ENCODE data around the gene SMG6. TPM values are rescaled to one million over a fixed set of nuclear protein-coding genes. Genes with fewer than 3 reads are reported as not detected.
A peak's percentile ranks its signal among the peaks of the same experiment; 100 is the strongest.

The SMG6 gene
- total RNA-seq, 1 experiment from 2014 or later: 28.6 TPM

GRCh38 chr17:2095536-2095910 is 208.1 kb downstream of the SMG6 start:
- no peak overlapping the region for H3K27ac ChIP-seq (ENCODE audit: insufficient read length, low read depth, low read length)

More at GRCh38 chr17:2095536-2095910, 208.1 kb downstream of the SMG6 start:
- Histone ChIP-seq H3K4me1 (ENCODE audit: insufficient read depth, low read length) (peaks cover 6% of the 10 kb centered on the region; the same call in 1 of the 2 replicates), H2AK5ac (ENCODE audit: insufficient read length, low read length) (no peak overlapping the region), H3T11ph (ENCODE audit: low read length) (no peak overlapping the region), H3K18ac (ENCODE audit: insufficient read length, low read depth, low read length) (no peak overlapping the region), H4K5ac (ENCODE audit: insufficient read length, low read depth, low read length) (no peak overlapping the region), H3K23ac (ENCODE audit: insufficient read length, low read depth, low read length) (no peak overlapping the region), H3K79me2 (ENCODE audit: insufficient read depth, low read length) (no peaks in the 10 kb centered on the region), H2BK120ac (ENCODE audit: low read depth, low read length, poor library complexity, severe bottlenecking) (no peak overlapping the region), H4K8ac (replicated peaks; ENCODE audit: insufficient read length, low read depth, low read length) (no peak overlapping the region), H2BK5ac (ENCODE audit: insufficient read length, low read length) (no peak overlapping the region), H2BK15ac (ENCODE audit: low read depth, low read length) (no peak overlapping the region), H3K9me3 (ENCODE audit: control insufficient read depth, low read depth, low read length) (no peaks in the 10 kb centered on the region), H3K56ac (ENCODE audit: insufficient read length, low read depth, low read length) (no peak overlapping the region), H3K4me2 (ENCODE audit: insufficient read depth, insufficient read length, low read length) (no peak overlapping the region), H3K9ac (ENCODE audit: extremely low read depth, insufficient read length, low read length) (no peak overlapping the region), H3K79me1 (ENCODE audit: insufficient read depth, low read depth, low read length, poor library complexity, severe bottlenecking) (no peaks in the 10 kb centered on the region), H2BK20ac (ENCODE audit: low read depth, low read length, poor library complexity, severe bottlenecking) (no peak overlapping the region), H3K27me3 (ENCODE audit: insufficient read depth, low read length) (no peaks in the 10 kb centered on the region), H3K4ac (ENCODE audit: low read depth, low read length) (no peak overlapping the region), H4K91ac (ENCODE audit: insufficient read length, low read depth, low read length) (no peak overlapping the region), H3K14ac (ENCODE audit: insufficient read depth, low read length) (no peak overlapping the region), H2AFZ (ENCODE audit: low read length) (no peak overlapping the region), H2BK12ac (ENCODE audit: insufficient read length, low read depth, low read length) (no peak overlapping the region), H3K23me2 (ENCODE audit: insufficient read length, low read depth, low read length, poor library complexity, severe bottlenecking) (no peaks in the 10 kb centered on the region), H4K20me1 (ENCODE audit: control insufficient read depth, insufficient read depth, insufficient read length) (no peaks in the 10 kb centered on the region)
- no peaks in the 10 kb centered on the region; a peak in 1 of 5 replicates for H3K9me3 Mint-ChIP-seq
- H3K36me3 Mint-ChIP-seq (ENCODE audit: insufficient read depth in 1 of 3, low read depth in 3 of 3): peaks cover 0 to 2% (median 0%) of the 10 kb centered on the region in 3 experiments; a peak in 1 of 7 replicates
- no CpG with 5 or more reads among the region's 10 CpGs for WGBS (ENCODE audit: extremely low coverage, insufficient read length, low lambda C conversion rate)
- H3K27ac Mint-ChIP-seq: peak overlapping the region; percentile 46 to 79 (median 55); a peak in 5 of 7 replicates
- peaks cover 19 to 24% of the 10 kb centered on the region in 2 experiments for H3K4me1 Mint-ChIP-seq
- H3K27me3 Mint-ChIP-seq (ENCODE audit: low read depth): no peaks in the 10 kb centered on the region
- TF ChIP-seq, protein P1, sequence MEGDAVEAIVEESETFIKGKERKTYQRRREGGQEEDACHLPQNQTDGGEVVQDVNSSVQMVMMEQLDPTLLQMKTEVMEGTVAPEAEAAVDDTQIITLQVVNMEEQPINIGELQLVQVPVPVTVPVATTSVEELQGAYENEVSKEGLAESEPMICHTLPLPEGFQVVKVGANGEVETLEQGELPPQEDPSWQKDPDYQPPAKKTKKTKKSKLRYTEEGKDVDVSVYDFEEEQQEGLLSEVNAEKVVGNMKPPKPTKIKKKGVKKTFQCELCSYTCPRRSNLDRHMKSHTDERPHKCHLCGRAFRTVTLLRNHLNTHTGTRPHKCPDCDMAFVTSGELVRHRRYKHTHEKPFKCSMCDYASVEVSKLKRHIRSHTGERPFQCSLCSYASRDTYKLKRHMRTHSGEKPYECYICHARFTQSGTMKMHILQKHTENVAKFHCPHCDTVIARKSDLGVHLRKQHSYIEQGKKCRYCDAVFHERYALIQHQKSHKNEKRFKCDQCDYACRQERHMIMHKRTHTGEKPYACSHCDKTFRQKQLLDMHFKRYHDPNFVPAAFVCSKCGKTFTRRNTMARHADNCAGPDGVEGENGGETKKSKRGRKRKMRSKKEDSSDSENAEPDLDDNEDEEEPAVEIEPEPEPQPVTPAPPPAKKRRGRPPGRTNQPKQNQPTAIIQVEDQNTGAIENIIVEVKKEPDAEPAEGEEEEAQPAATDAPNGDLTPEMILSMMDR (conservative IDR thresholded peaks at IDR 0.05): no peak
- DNase-seq: no peak
- no peak overlapping the region for H3K4me3 Mint-ChIP-seq
